ENCODE data around the gene GSE1.

The GSE1 gene

DNA sequence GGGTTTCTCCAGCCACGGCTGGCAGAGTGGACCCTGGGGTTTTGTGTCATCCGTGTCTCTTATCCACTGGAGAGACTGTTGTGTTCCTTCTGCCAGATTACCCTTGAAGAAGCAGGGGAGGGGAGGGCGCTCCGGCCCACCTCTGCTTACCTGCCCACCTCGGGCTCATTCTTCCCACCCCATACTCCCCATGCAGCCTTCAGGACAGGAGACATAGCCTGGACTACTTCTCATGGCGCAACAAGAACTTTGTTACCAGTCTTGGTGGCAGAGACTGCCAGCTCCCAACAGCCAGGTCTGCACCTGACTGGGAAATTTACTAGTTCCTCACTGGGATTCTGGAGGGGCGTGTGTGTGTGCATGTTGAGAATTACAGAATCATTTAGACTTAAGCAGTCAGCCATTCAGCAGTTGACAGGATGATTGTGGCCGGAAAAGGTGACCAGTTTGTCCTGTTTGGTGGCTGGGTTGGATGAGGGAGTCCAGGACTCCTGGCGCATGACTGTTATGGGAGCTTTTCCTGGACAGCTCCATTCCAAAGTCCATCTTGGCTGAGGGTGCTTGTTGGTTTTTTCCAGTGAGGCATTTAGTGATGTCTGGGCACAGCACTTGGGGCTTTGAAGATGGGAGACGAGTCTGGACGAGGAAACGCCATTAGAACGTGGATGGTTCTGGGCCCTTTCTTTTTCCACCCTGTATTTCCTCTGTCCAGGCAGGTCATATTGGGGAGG, 8.7 kb downstream of the GSE1 start:
- no peak for DNase-seq

DNA sequence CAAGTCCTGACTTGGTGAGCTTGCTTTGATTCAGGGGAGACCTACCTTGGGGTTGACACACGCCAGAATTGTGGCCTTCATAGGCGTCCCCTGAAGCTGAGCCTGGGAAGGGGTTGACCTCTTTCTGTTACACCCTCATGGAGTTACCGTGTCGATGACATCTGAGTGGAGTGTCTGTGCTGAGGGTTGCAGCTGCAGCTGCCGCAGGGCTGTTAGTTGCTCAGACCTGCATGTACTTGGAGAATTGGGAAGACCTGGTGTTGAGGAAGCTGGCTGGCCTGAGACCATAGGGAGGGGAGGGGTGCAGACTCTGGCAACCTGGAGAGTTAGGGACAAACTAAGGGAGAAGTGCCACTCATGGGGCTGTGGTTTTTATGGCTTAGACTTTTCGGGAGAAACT, 9.6 kb downstream of the GSE1 start:
- DNase-seq = no peak

DNA sequence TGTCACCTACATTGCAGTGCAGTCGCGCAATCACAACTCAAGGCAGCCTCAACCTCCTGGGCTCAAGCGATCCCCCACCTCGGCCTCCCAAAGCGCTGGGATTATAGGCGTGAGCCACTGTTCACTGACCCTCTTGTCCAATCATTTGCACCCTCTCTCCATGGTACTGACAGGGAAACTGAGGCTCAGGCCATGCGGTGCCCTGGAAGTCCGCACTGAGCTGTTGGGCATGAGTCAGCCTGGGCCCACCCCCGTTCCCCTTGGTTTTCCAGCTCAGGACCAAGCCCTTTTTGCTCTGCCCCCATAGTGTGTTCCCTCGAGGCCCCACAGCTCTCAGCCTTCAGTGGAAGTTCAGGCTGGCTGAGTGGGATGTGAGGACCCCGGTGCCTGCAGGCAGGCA, 10.1 kb downstream of the GSE1 start:
- no peak for DNase-seq

DNA sequence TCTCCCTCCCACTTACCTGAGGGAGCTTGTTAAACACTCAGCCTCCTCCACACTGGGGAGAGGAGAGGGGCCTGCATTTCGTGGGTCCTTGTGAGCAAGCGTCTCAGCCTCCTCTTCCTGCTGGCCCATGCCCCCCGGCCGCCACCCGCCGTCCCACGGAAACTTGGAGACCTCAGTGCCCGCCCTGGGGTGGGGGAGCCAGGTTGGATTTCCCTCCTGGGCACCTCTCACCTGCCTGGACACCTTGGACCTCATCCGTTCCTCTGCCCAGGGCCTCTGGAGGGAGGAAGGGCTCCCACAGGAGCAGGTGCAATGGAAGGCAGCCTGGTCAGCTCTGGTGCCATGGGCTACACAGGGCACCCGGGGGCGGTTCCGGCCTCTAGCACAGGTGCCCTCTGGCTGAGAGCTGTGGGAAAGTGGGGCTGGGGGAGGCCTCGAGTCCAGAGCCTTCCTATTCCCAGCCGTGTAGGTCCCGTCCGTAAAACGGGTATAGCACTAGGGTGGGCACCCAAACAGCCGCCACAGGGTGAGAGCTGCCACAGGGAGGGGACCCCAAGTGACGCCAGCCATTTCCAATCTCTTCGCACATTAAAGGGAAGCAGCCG, 11.0 kb downstream of the GSE1 start:
- no peak for DNase-seq

DNA sequence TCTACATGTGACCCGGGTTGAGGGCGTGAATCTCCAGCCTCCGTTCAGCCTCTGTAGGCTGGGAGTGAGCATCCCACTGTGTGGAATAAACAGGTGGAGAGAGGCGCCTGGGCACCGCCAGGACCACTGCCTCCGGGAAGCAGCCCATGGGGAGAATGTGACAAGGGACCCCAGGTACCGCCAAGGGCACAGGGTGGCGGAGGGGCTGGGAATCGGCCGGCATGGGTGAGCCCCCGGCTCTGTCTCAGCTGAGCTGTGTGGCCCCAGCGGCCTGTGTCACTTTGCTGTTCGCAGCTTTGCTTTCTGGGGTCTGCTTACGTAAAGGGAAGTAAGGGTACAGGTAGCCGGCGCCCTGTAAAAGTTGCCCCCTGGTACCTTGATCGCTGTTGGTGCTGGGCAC, 11.5 kb downstream of the GSE1 start:
- no peak for DNase-seq

- no peak for DNase-seq
Observed at GRCh38 chr16:85625053-85625452, 11.9 kb downstream of the GSE1 start.

- DNase-seq = no peak
Observed at GRCh38 chr16:85625485-85626117, 12.5 kb downstream of the GSE1 start.

- DNase-seq = no peak
Observed at GRCh38 chr16:85626191-85626981, 13.3 kb downstream of the GSE1 start.

GRCh38 chr16:85627089-85627488, 14.0 kb downstream of the GSE1 start:
- DNase-seq = no peak

DNA sequence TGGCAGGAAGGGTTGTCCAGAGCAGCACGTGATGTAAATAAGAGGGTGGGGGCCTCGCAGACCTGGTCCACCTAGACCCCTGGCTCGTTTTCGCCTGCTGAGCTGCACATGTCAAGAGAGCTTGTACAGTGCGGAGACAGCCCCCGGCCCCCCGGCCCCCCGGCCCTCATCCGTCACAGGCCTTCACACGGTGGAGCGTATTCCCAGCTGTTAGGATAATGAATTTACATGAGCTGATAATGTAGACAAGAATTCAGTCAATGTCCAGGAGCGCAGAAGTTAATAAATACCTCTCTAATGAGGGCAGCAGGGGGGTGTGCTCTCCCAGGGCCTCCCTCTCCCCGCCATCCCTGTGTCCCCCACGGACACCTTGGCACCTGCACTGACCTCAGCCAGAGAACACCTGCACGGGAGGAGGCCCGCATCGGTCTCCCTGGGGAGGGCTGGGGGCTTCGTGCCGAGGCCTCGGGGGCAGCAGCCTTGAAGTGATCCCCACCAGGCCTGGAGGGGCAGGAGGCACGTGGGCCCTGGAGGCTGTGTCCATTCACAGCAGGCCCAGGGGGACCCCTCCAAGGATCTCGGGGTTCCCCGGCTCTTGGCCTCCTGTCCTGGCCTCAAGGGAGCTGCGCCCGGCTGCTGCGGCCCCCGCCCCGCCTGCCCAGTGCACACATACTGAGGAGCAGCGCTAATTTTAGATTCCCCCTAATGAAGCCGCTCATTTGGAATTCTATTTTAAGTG, 14.6 kb downstream of the GSE1 start:
- no peak for DNase-seq

GRCh38 chr16:85628265-85628556, 15.1 kb downstream of the GSE1 start:
- no peak for DNase-seq

GRCh38 chr16:85628645-85629044, 15.5 kb downstream of the GSE1 start:
- no peak for DNase-seq

DNA sequence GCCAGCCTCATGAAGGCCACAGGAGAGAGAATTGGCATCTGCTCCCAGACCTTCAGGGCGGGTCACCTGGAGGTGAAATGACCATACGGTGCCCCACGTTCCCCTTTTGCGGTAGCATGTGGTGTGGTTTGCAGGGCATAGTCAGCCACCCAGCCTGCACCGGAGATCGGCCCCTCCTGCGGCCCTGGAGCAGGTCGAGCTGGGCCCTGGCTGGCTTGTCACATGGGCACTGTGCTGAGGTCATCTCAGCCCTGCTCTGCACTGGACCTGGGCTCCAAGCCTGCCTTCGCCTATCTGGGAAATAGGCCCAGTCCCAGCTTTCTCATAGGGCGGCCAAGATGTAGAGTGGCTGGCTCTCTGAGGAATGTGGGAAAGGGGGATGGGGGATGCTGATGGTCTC, 16.2 kb downstream of the GSE1 start:
- no peak for DNase-seq

DNA sequence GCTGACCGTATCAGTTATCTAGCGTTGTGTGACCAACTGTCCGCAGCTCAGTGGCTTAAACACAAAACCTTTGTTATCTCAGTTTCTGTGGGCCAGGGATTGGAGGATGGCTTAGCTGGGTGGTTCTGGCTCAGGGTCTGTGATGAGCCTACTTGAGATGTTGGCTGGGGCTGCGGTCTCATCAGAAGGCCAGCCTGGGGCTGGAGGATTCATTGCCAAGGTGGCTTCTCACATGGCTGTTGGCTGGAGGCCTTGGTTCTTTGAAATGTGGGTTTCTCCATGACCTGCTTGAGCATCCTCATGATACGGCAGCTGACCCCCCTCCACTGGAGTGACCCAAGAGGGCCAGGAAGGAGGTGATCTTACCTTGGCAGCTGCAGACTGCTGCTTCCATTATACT, 16.7 kb downstream of the GSE1 start:
- no peak for DNase-seq

DNA sequence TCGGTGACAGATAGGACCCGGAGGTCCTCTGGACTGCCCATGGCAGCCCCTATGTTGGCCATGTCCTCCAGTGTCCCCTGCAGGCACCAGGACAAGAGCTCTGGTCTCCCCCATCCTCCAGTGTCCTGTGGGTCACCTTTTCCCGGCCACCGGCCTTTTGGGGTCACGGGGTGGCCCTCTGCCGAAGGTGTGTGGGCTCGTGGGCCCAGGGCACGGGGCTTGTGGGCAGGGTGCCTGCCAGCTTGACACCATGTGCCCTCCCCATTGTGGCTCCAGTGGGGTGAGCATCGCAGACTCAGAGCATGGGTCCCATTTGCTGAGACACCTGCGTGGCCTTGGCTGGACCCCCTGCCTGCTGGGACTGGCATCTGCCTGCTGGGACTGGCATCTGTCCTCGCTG, 18.1 kb downstream of the GSE1 start:
- no peak for DNase-seq

DNA sequence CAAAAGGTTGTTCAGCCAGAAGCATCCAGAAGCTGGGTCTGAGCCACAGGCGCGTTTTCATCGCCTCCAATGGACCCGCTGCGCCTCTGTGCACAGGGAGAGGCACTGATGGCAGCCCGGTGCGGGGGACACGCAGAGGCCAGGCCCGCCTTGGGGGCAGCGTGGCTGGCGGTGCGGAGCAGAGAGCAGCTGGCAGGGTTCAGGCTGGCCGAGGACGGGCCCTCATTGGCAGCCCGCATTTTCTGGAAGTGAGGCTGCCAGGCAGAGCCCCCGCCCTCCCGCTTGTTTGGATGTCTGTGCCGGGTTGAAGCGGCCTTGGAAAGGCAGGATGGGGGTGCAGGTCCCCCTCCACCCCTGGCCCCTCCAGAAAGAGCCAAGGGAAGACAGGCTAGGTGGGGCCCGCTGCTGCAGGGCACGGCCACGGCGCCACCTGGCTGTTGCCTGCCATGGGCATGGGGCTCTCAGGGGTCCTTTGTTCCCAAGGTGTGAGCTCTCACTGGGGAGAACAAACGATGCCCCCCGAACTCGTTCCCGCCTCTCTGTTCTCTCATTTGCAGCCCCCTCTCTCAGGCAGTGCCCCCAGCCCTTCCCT, 18.8 kb downstream of the GSE1 start:
- DNase-seq = no peak

DNA sequence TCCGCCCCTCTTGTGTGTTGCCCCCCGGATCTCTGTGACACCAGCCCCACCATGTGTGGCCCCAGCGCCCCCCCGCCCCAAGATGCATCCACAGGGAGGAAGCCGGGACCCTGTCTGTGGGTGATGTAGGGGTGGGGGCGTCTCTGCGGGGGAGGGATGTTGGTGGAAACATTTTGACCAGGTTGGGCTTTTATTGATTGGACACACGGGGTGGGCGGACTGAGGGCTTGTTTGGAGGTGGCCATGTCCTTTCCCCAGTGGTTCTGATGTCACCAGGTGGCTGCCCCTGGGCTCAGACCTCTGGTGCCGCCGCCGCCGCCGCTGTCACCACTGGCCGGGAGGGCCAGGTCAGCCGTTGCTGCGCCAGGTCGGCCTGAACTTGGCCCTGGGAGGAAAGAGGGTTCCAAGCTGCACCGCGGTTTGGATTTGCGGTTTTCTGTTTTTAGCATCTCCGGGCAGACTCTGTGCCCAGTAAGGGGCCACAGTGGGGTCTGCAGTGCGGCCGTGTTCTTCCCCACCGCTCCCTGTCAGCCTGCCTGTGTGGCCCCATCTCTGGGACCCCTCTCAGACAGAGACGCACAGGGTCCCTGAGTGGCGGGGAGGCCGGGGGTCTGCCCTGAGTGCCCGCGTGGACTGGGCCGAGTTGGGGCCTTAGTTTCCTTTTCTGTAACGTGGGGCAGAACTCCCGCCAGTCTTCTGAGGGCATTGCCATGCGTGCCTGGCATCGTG, 19.8 kb downstream of the GSE1 start:
- DNase-seq = no peak

GRCh38 chr16:85633438-85633743, 20.3 kb downstream of the GSE1 start:
- DNase-seq = no peak

GRCh38 chr16:85633888-85634287, 20.8 kb downstream of the GSE1 start:
- no peak for DNase-seq

DNA sequence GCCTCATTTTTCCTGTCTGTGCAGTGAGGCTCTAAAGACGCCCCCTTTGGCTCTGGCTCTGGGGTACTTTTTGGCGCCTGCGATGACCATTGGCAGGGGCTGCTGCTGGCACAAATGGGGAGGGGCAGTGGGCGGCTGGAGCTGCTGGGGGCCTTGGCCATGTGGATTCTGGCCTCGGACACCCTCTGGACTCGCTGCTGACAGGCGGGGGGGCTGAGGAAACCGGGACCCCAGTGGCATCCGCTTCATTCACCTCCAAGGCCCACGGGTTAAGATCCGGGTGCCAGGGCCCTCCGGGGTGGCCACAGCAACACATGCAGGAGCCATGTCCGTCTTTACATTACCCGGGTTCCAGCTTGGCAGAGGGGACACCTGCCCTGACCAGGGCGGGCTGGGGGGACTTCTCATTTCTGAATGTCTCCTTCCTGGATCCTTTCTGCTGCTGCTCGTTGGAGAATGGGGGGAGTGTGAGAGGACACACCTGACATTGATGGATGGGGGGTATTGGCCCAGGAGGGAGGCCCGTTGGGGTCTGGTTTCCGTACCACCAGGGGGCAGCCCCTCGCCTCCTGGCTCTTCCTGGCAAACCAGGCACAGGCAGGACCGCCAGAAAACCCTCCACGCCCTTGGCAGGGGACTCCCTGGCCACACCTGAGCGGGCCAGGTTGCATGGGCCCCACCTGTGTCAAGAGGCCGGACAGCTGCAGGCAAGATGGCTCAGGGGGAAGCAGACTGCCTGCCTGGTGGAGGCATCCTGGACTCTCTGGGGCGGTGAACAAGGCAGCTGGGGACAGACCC, 21.8 kb downstream of the GSE1 start:
- no peak for DNase-seq

DNA sequence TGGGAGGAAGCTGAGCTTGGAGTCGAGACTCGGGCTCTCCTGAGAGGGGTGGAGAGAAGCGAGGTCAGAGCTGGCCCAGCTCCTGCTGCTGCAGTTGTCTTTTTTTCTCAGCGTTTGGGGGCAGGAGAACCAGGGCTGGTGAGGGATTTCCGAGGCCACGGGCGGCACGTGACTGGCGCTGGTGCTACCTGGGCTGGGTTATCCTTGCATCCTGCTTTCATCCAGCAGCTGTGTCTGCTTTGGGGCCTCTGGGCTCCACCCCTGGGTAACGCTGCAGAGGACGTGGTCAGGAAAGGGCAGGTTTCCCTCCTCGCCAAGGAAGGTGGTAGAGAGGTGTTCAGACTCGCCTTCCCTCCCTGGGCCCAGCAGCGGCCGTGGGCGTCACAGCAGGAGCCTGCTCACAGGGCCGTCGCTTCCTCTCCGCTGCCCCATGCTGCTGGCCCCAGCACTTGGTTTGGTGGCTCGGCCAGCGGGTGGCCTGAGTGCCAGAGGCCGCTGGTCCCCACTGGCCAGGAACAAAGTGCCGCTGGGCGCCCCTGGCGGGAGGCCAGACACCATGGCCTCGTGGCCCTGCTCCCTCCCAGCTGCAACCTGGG, 22.5 kb downstream of the GSE1 start:
- no peak for DNase-seq
